DND-41 (cell line): ENCODE data around the gene C14orf93.
A peak's percentile ranks its signal among the peaks of the same experiment; 100 is the strongest.
"Not testable (repeated sequence)": the region's sequence is repeated elsewhere in the genome, so short reads cannot be mapped to it uniquely, and the experiment has no call there.

ENCODE experiments used
- ATAC-seq: fragments of 200-7000 bp; cut with Tn5 transposase; 3 replicates; pipeline ENCODE4 v1.9.1; 2021; ENCODE audit warnings: low read depth; ENCODE audit not compliant: insufficient read depth
- DNase-seq: peaks from one replicate; pipeline ENCODE4 v3.0.0-alpha.2; 2020
- H2AFZ ChIP-seq: 2 replicates; pipeline ENCODE4 v1.6.0; 2012; ENCODE audit warnings: low read depth, low read length
- H3K27ac ChIP-seq: 2 replicates; pipeline ENCODE4 v1.5.1; 2012; ENCODE audit warnings: low read length, inconsistent platforms
- H3K27me3 ChIP-seq: fragments of 200-600 bp; sonication (generic); 2 replicates; pipeline ENCODE4 v1.6.0; 2012; ENCODE audit warnings: low read length, mild to moderate bottlenecking, inconsistent platforms; ENCODE audit not compliant: insufficient read depth, poor library complexity
- H3K36me3 ChIP-seq: 2 replicates; pipeline ENCODE4 v1.5.1; 2012; ENCODE audit warnings: low read length, inconsistent platforms; ENCODE audit not compliant: insufficient read depth
- H3K4me1 ChIP-seq: 2 replicates; pipeline ENCODE4 v1.5.1; 2012; ENCODE audit warnings: mild to moderate bottlenecking, low read length; ENCODE audit not compliant: insufficient read depth
- H3K4me2 ChIP-seq: 2 replicates; pipeline ENCODE4 v1.6.0; 2012; ENCODE audit warnings: mild to moderate bottlenecking, moderate library complexity, low read length, inconsistent platforms; ENCODE audit not compliant: insufficient read depth
- H3K4me3 ChIP-seq, 2 experiments: fragments of 200-600 bp in 1 of 2; shearing (Covaris generic) in 1 of 2; 2 replicates each; pipeline ENCODE4 v1.5.1; 2012 to 2016; ENCODE audit warnings: inconsistent platforms in 2 of 2, low read length in 2 of 2, mild to moderate bottlenecking in 2 of 2, low read depth in 1 of 2, moderate library complexity in 1 of 2
- H3K79me2 ChIP-seq: 2 replicates; pipeline ENCODE4 v1.6.0; 2012; ENCODE audit warnings: low read length, inconsistent platforms; ENCODE audit not compliant: insufficient read depth
- H3K9ac ChIP-seq: 2 replicates; pipeline ENCODE4 v1.6.0; 2012; ENCODE audit warnings: low read depth, mild to moderate bottlenecking, inconsistent platforms, low read length, moderate library complexity
- H3K9me3 ChIP-seq: 2 replicates; pipeline ENCODE4 v1.5.1; 2012; ENCODE audit warnings: low read length, moderate library complexity, mild to moderate bottlenecking, inconsistent platforms; ENCODE audit not compliant: insufficient read depth, severe bottlenecking
- H4K20me1 ChIP-seq: 2 replicates; pipeline ENCODE4 v1.6.0; 2012; ENCODE audit warnings: low read length; ENCODE audit not compliant: insufficient read depth
- CTCF ChIP-seq: IDR thresholded peaks from 2 replicates; pipeline ENCODE4 v1.5.1; 2012; ENCODE audit warnings: borderline replicate concordance, low read length, moderate library complexity, mild to moderate bottlenecking; ENCODE audit not compliant: poor library complexity, severe bottlenecking; ENCODE audit errors: extremely low read depth
- EZH2 ChIP-seq: IDR thresholded peaks from 3 replicates; pipeline ENCODE4 v1.6.1; 2012; ENCODE audit warnings: borderline replicate concordance, low read depth, mild to moderate bottlenecking, moderate library complexity, low read length, inconsistent platforms; ENCODE audit not compliant: severe bottlenecking

The C14orf93 gene

GRCh38 chr14:23005451-23006187 lies 4.3 kb downstream of the C14orf93 start:
- peaks cover 42% of the 10 kb centered on the region for H3K4me1 ChIP-seq
- H3K4me3 ChIP-seq: peak overlapping the region in 1 of 2 experiments; percentile 64; a peak in 2 of 4 replicates
- no peaks in the 10 kb centered on the region for H3K9me3 ChIP-seq
- peak overlapping the region; percentile 72 for H3K9ac ChIP-seq
- H3K36me3 ChIP-seq: no peaks in the 10 kb centered on the region
- no peak for TF ChIP-seq EZH2
- no peak for TF ChIP-seq CTCF
- no peaks in the 10 kb centered on the region for H3K27me3 ChIP-seq
- H2AFZ ChIP-seq: peak overlapping the region; percentile 81
- peaks cover 29% of the 10 kb centered on the region for H3K79me2 ChIP-seq
- ATAC-seq (no peak), DNase-seq (no peak)
- H3K27ac ChIP-seq: no peak overlapping the region
- H3K4me2 ChIP-seq: peak overlapping the region; percentile 72
- H4K20me1 ChIP-seq: no peaks in the 10 kb centered on the region

- not testable (repeated sequence) for H3K4me3 ChIP-seq, H2AFZ ChIP-seq, H4K20me1 ChIP-seq, DNase-seq, ATAC-seq, H3K4me2 ChIP-seq, H3K27me3 ChIP-seq, H3K9ac ChIP-seq, H3K36me3 ChIP-seq, H3K27ac ChIP-seq, H3K9me3 ChIP-seq
- Histone ChIP-seq H3K79me2 (peaks cover 25% of the 10 kb centered on the region), H3K4me1 (peaks cover 33% of the 10 kb centered on the region)
These were observed 5.7 kb downstream of the C14orf93 start for GRCh38 chr14:23004274-23004673.

- Histone ChIP-seq H3K9me3 (no peaks in the 10 kb centered on the region), H3K36me3 (peaks cover 3% of the 10 kb centered on the region), H4K20me1 (no peaks in the 10 kb centered on the region), H3K9ac (no peak overlapping the region), H3K4me2 (no peak overlapping the region), H3K4me1 (peaks cover 16% of the 10 kb centered on the region), H3K79me2 (peaks cover 13% of the 10 kb centered on the region), H3K4me3 (no peak overlapping the region), H3K27ac (no peak overlapping the region), H3K27me3 (no peaks in the 10 kb centered on the region), H2AFZ (no peak overlapping the region)
- no peak for DNase-seq
- TF ChIP-seq EZH2 (no peak), CTCF (no peak)
- ATAC-seq: no peak
These were observed 7.4 kb downstream of the C14orf93 start for GRCh38 chr14:23002592-23002991.

GRCh38 chr14:23000860-23001259 lies 9.1 kb downstream of the C14orf93 start:
- no peak overlapping the region for H2AFZ ChIP-seq
- no peak overlapping the region for H3K27ac ChIP-seq
- peaks cover 5% of the 10 kb centered on the region for H3K36me3 ChIP-seq
- H3K4me2 ChIP-seq: no peak overlapping the region
- no peaks in the 10 kb centered on the region for H3K9me3 ChIP-seq
- no peak overlapping the region for H3K9ac ChIP-seq
- TF ChIP-seq EZH2 (no peak), CTCF (no peak)
- peaks cover 4% of the 10 kb centered on the region for H3K4me1 ChIP-seq
- no peak for DNase-seq
- no peak overlapping the region for H3K4me3 ChIP-seq
- ATAC-seq: no peak
- no peaks in the 10 kb centered on the region for H3K27me3 ChIP-seq
- H3K79me2 ChIP-seq: peaks cover under 1% of the 10 kb centered on the region; the same call in 1 of the 2 replicates
- no peaks in the 10 kb centered on the region for H4K20me1 ChIP-seq
